Measurements from ENCODE around the gene OSTF1. TPM values are rescaled to one million over a fixed set of nuclear protein-coding genes. Genes with fewer than 3 reads are reported as not detected.

OSTF1 gene
- total and polyA plus RNA-seq, 12 donors, result 15.8 to 37.7 (median 20.7) TPM

GRCh38 chr9:75041041-75041440, 47.3 kb upstream of the OSTF1 start:
- 82 to 84% methylated on average over 1 of the region's 1 CpG for WGBS, 2 donors
- ATAC-seq, result no peak
- Histone ChIP-seq H3K36me3 (no peaks in the 10 kb centered on the region), H3K27ac (no peak overlapping the region), H3K27me3 (peaks cover 0 to 12% (median 0%) of the 10 kb centered on the region in 7 donors), H3K4me3 (no peak overlapping the region), H3K4me1 (no peaks in the 10 kb centered on the region), H3K9me3 (no peaks in the 10 kb centered on the region)
- TF ChIP-seq CTCF (IDR thresholded peaks at IDR 0.05), result no peak
- DNase-seq, result no peak
- intact Hi-C loops (cut with DNase I), result no loop called here

GRCh38 chr9:75046725-75047345, 41.5 kb upstream of the OSTF1 start:
- Histone ChIP-seq H3K9me3 (no peaks in the 10 kb centered on the region), H3K4me3 (no peak overlapping the region), H3K27ac (no peak overlapping the region), H3K4me1 (no peaks in the 10 kb centered on the region), H3K36me3 (no peaks in the 10 kb centered on the region), H3K27me3 (peaks cover 0 to 25% (median 0%) of the 10 kb centered on the region in 7 donors)
- no peak for TF ChIP-seq CTCF (IDR thresholded peaks at IDR 0.05)
- no peak for ATAC-seq
- WGBS, 2 donors, result 88 to 93% methylated on average over 3 of the region's 3 CpGs
- intact Hi-C loops (cut with DNase I), result no loop called here
- DNase-seq, result no peak

GRCh38 chr9:75047506-75047905, 40.8 kb upstream of the OSTF1 start:
- no peak overlapping the region for H3K4me3 ChIP-seq
- no peaks in the 10 kb centered on the region for H3K36me3 ChIP-seq
- TF ChIP-seq CTCF (IDR thresholded peaks at IDR 0.05), result no peak
- WGBS, 2 donors, result 48 to 50% methylated on average over 2 of the region's 2 CpGs
- no peak for DNase-seq
- no peaks in the 10 kb centered on the region for H3K9me3 ChIP-seq
- peaks cover 0 to 25% (median 0%) of the 10 kb centered on the region in 7 donors for H3K27me3 ChIP-seq
- H3K27ac ChIP-seq, result no peak overlapping the region
- intact Hi-C loops (cut with DNase I), result no loop called here
- no peak for ATAC-seq
- no peaks in the 10 kb centered on the region for H3K4me1 ChIP-seq

GRCh38 chr9:75051285-75051684, 37.0 kb upstream of the OSTF1 start:
- no peak for TF ChIP-seq CTCF (IDR thresholded peaks at IDR 0.05)
- intact Hi-C loops (cut with DNase I), result no loop called here
- DNase-seq, result no peak

More at GRCh38 chr9:75051285-75051684, 37.0 kb upstream of the OSTF1 start:
- H3K4me3 ChIP-seq, result no peak overlapping the region
- peaks cover 0 to 5% (median 0%) of the 10 kb centered on the region in 11 donors for H3K9me3 ChIP-seq
- H3K4me1 ChIP-seq, result no peaks in the 10 kb centered on the region
- ATAC-seq, result no peak
- no peak overlapping the region for H3K27ac ChIP-seq
- peaks cover 0 to 13% (median 0%) of the 10 kb centered on the region in 7 donors for H3K27me3 ChIP-seq
- H3K36me3 ChIP-seq, result no peaks in the 10 kb centered on the region

All from heart right ventricle (tissue), 16 donors.